Stimulated activated CD8-positive, alpha-beta memory T cell treated with anti-CD3 and anti-CD28 coated beads, Interleukin-12 subunit alpha, Interleukin-12 subunit beta, amount 100 ng/mL, for 1 hour (primary cell): ENCODE measurements around the gene SDC1.

Experiments
- DNase-seq: peaks from one replicate; pipeline ENCODE4 v3.0.0-alpha.2; 2020; ENCODE audit warnings: low read depth

SDC1 gene

DNA sequence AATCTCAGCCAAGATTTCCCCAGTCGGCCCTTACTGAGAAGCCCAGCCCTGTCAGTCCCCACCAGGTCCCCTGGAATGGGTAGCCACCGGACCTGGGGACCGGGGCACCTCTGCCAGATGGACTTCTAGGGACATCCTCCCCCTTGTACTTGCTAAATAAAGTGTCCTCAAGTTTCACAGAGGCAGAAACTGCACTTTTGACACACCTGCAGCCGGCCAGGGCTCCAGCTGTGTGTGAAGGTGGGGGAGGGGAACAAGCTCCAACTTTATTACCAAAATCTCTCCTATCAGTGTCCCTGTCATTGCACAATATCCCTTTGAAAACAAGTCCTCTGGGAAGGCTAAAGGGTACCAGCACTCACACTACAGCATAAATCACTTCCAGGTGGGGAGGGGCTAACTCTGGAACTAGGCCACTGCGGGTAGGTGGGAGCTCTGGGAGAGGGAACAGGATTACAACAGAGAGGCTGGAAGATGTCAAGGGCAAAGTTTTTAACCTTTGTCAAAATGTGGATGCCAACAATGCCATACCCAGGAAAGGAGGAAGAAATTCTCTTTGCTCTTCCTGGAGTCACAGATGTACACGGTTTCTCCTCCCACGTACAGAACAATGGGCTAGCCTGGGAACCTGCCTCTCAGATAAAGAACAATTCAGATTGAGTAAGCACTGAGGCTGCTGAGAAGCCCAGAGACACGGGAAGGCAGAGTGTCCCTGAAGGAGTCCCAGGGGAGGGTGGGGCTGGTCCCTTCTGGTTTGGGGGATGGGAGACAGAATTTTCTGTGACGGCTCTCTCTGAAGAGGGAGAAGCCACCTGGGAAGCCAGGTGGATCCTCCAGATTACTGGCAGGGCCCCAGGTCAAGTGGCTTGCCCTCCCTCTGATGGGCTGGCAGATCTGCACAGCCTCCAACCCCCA, 11.0 kb downstream of the SDC1 start:
- DNase-seq, result no peak

DNA sequence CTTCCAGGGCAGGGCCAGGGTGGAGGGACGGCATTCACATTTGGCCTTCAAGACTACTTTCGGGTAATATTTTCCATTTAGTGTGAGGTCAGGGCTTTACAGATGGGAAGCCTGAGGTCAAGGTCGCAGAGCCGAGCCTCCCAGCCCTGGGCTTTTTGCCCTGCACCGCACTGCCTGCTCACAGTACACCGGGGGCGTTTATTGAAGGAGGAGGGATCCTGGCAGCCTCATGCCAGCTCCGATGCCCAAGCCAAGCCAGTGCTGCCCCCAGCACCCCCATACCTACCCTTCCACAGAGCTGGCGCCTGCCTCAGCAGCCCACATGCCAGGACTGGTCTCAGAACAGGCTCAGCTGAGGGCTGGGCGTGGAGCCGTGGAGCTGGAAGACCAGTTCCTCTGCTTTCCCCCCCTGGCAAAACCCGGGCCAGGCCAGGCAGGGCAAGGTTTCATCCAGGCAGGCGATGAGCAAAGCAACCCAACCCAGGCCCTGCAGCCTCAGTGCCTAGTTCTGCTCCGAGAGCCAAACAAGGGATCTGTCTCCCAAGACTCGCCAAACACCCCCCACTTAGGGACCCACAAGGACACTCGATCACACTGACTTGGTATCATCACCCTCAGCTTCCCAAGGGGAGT, 11.9 kb downstream of the SDC1 start:
- no peak for DNase-seq

DNA sequence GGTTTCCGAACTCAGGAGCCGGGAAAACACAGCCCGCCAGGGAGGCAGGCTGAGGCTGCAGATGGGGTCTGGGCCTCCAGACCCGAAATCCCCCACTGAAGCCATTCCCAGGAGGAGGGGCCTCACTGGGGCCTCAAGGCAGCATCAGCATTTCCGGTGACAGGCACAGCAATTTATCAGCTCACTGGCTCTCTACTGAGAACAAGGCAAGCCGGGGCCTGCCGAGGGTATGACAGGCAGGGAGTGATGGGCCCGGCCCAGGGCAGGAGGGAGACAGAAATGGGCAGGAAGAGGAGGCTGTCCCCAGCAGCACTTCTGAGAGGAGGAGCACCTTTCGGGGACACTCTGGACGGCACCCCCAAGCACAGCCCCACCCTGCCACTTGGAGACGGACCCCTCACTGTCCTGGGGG, 12.5 kb downstream of the SDC1 start:
- DNase-seq, result no peak

GRCh38 chr2:20211860-20212458, 13.0 kb downstream of the SDC1 start:
- DNase-seq, result no peak

- no peak for DNase-seq
Observed at GRCh38 chr2:20211420-20211819, 13.5 kb downstream of the SDC1 start.

DNA sequence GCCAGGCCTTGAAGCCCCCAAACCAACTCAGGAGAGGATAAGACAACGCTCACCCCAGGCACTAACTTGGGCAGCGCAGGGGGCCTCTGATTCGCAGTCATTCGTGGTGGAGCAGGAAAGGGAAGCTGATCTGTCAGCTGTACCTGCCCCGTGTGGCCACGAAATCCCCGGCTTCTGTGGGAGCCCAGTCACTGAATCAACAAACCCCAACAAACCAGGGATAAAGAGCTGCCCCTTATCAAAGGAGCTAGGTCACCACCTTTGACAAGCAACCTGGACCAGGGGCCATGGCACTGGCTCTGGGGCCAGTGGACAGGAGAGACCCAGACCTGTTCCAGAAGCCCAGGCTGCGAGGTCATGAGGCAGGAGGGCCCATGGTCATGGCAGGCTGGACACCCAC, 14.5 kb downstream of the SDC1 start:
- no peak for DNase-seq

DNA sequence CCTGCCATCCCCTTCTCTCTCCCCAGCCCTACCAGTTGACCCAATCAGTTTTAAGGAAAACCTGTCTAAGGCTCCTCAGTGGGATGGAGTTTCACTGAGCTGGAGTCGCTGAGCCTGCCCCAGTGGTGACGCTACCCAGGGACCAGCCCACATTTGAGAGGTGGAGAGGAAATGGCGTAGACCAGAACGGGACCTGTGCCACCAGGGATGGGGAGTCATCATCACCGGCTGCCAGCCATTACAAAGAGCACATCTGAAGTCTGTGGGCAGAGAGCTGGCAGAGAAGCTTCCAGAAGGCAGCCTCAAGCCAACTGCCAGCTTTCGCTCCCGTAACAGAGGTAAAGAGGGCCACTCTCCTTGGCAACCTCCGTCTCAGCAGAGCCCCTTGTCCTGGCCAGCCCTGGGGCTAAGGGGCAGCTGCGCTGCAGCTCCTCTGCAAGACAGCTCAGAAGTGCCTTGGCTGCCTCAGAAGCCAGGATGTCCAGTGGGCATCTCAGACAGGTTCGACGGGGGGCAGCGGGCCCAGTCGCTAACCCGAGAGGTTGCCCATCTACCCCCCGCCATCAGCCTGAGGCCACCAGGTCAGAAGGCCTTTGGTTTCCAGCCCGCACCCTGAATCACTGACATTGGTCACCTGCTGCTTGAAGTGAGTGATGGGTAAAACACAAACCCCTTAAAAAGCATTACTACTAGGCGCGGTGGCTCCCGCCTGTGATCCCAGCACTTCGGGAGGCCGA, 15.4 kb downstream of the SDC1 start:
- no peak for DNase-seq

- DNase-seq, result no peak
Observed at GRCh38 chr2:20208476-20208859, 16.5 kb downstream of the SDC1 start.

GRCh38 chr2:20207051-20207450, 17.9 kb downstream of the SDC1 start:
- DNase-seq, result no peak

DNA sequence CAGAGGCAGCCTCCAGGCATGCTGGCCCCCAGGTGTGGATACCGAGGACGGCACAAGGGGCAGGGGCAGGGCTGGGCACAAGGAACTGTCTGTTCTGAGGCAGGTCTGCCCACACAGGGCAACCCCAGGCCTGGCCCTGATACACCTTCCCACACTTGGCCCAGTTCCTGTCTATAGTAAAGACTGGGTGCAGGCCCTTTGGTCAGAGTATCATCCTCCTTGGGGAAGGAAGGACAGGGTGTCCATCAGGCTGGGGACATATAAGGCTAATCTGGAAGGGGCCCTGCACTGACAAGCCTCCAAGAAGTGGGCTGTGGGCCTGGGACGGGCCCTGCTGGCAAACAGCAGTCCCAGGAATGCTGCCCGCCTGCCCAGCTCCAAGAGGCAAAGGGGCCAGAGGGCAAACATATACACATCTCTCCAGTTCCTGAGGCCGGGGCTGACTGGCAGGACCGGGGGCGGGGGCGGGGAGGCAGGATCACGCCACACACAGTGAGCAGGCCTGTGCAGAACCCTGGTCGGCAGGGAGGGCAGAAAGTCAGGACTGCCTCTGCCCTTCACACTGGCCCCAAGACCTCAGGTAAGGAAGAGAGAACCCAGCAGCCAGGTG, 18.9 kb downstream of the SDC1 start:
- DNase-seq, result no peak

DNA sequence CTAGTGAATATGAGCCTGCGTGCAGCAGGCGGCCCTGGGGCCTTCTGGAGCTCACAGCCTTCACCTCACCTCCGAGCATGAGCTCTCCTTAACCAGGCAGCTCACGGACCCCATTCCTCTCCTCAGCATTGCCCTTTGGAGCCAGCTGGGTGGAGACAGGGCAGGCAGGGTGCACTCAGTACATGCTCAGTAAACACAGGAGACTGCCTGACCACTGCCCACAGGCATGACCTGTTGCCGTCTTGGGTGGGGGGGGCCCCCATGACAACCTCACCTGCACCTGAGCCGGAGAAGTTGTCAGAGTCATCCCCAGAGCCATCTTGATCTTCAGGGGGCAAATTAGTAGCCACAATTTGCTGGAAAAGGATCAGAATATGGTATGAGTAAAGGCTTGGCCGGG, 19.9 kb downstream of the SDC1 start:
- DNase-seq, result no peak

- no peak for DNase-seq
Observed at GRCh38 chr2:20203521-20204225, 21.3 kb downstream of the SDC1 start.

DNA sequence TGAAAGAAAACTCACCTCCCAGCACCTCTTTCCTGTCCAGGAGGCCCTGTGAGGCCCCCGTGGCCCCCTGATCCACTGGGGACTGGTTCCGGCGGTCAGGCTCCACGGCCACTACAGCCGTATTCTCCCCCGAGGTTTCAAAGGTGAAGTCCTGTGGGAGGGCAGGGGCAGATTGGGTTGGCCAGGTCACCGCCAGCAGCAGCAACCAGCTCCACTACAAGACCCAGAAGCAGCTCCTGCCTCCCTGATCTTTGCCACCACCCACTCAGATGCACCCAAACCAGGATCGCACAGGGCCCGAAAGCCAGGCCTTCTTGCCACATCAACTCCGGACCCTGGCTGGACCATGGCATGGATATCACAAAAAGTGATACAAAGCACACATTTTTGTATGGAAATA, 21.9 kb downstream of the SDC1 start:
- DNase-seq, result no peak

DNA sequence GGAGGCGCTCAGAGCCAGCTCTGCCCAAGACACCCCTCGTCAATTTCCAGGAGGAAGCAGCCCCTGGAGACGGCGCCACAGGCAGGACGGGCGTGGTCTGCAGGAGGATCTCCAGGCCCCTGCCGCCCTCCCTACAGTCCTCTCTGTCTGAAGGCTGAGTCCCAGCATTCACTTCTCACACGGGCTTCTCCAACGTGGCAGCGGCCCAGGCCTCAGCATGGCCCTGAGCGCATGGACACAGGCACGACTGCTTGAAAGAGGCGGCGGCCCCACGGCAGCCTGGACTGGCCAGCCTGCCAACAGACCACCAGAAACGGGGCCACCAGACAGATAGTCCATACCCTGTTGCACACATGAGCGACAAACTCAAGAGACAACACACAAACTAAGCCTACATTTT, 23.3 kb downstream of the SDC1 start:
- DNase-seq, result no peak

GRCh38 chr2:20200697-20201555, 24.0 kb downstream of the SDC1 start:
- no peak for DNase-seq

GRCh38 chr2:20199633-20200270, 25.2 kb downstream of the SDC1 start:
- DNase-seq, result no peak

DNA sequence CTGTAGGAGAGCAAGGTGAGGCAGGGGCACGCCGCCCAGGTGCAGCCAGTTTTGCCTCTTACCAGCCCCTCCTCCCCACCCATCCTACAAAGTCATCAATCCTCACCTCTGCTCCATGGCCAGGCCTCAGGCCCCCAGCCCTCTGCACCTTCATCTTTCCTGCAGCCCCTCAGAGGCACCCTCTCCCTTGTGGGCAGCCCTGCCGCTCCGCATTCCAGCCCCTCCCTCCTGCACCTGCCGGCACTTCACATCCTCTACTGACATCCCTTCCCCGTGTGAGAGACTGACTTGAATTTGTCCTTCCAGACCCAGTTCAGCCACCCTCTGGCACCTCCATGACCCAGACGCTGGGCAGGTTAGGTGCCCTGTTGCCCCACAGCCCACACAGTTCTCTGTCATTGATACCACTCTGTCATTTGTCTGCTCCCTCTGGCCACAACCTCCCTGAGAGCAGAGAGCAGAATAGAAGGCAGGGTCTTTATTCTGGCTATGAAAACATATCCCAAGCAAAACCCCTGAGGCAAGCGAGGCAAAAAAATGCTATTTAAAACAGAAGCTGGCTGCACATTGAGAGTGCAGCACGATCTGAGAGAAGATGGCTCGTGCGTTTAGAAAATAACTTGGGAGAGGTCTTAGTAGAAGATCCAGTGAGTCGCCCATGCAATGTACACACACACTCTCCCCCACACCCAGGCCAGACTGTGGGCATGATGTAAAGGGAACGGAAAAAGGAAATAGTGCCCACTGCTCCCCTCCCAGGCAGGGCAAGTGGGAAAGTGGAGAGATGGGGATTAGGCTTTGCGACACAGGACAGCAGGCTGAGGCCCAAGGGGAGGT, 25.9 kb downstream of the SDC1 start:
- no peak for DNase-seq

DNA sequence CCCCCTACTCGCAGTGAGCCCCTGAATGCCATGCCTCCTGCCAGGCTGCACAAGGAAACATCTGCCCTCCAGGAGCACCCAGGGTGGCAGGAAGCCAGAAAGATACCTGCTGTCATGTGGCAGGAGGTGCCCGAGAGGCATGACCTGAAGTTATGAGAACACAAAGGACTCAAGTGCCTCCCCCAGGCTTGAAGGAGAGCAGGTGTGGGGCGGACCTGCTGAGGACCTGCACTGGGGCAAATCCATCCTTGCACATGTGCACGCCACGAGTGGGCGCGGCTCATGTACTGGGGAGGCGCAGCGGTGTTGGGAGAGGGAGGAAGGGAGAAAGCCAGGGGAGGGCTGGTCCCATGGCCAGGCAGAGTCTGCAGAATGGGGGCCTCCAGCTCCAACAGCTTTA, 26.9 kb downstream of the SDC1 start:
- no peak for DNase-seq

GRCh38 chr2:20197192-20197591, 27.7 kb downstream of the SDC1 start:
- DNase-seq, result no peak
